ENCODE measurements around the gene SDF2L1.
"Not testable (repeated sequence)": the region's sequence is repeated elsewhere in the genome, so short reads cannot be mapped to it uniquely, and the experiment has no call there.

The SDF2L1 gene

DNA sequence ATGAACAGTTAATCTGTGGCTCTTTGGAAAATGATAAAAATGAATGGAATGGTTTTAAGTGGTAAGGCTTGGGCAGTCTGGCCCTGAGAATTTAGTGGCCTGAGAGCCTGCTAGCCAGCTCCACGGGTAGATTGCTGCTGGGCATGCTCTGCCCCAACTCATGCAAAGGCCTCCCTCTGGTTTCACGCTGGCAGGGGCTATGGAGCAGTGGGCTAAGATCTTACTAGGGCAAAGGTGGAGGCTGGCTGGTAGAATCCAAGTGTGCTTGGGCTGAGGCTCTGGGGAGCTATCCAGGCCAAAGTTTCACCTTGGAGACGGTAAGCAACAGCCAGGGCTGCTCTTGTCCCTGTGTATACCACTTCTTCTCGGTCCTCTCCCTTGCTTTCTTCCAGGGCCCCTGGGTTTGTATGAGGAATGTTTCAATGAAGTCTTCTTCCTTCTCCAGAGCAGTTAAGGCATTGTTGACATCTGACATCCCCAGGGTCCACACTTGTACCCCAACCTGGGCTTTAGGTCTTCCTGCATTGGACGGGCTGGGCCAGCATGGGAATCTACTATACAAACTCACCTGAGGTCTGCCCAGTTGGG lies 47.1 kb upstream of the SDF2L1 start:
- no peak for ATAC-seq
- TF ChIP-seq RARB (CRISPR knock-in tag; IDR thresholded peaks at IDR 0.05), result no peak

DNA sequence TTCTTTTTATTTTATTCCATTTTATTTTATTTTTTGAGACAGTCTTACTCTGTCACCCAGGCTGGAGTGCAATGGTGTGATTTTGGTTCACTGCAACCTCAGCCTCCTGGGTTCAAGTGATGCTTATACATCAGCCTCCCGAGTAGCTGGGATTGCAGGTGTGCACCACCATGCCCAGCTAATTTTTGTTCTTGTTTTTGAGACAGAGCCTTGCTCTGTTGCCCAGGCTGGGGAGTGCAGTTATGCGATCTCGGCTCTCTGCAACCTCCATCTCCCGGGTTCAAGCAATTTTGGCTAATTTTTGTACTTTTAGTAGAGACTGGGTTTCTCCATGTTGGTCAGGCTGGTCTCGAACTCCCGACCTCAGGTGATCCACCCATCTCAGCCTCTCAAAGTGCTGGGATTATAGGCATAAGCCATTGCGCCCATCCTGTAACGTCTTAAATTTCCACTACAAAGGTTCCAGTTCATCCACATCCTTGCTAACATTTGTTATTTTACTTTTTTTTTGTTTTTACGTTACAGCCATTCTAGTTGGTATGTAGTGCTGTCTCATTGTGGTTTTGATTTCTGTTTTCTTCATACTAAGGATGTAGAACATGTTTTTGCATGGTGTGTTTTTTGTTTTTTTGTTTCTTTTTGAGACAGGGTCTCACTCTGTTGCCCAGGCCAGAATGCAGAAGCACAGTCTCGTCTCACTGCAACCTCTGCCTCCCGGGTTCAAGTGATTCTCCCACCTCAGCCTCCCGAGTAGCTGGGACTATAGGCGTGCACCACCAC lies 45.6 kb upstream of the SDF2L1 start:
- not testable (repeated sequence) for ATAC-seq

DNA sequence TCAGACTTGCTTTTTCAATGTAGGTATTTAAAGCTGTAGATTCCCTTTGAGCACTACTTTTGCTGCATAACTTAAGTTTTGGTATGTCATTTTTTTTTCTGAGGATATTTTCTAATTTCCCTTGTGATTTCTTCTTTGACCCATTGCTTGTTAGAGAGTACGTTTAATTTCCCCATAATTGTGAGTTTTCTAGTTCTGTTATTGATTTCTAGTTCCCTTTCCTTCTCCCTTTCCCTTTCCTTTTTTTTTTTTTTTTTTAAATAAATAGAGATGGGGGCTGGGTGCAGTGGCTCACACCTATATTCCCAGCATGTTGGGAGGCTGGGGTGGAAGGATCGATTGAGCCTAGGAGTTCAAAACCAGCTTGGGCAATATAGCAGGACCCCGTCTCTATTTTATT lies 43.8 kb upstream of the SDF2L1 start:
- ATAC-seq, result no peak
- no peak for TF ChIP-seq ISL1 (CRISPR knock-in tag; IDR thresholded peaks at IDR 0.05)
- no peak for TF ChIP-seq ZC3H10 (CRISPR knock-in tag; IDR thresholded peaks at IDR 0.05)
- TF ChIP-seq, protein P1, sequence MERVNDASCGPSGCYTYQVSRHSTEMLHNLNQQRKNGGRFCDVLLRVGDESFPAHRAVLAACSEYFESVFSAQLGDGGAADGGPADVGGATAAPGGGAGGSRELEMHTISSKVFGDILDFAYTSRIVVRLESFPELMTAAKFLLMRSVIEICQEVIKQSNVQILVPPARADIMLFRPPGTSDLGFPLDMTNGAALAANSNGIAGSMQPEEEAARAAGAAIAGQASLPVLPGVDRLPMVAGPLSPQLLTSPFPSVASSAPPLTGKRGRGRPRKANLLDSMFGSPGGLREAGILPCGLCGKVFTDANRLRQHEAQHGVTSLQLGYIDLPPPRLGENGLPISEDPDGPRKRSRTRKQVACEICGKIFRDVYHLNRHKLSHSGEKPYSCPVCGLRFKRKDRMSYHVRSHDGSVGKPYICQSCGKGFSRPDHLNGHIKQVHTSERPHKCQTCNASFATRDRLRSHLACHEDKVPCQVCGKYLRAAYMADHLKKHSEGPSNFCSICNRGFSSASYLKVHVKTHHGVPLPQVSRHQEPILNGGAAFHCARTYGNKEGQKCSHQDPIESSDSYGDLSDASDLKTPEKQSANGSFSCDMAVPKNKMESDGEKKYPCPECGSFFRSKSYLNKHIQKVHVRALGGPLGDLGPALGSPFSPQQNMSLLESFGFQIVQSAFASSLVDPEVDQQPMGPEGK (CRISPR knock-in tag; IDR thresholded peaks at IDR 0.05; ENCODE audit: borderline replicate concordance), result no peak
- TF ChIP-seq ZFP30 (CRISPR knock-in tag; IDR thresholded peaks at IDR 0.05), result no peak
- no peak for TF ChIP-seq CSDC2 (CRISPR knock-in tag; IDR thresholded peaks at IDR 0.05)

DNA sequence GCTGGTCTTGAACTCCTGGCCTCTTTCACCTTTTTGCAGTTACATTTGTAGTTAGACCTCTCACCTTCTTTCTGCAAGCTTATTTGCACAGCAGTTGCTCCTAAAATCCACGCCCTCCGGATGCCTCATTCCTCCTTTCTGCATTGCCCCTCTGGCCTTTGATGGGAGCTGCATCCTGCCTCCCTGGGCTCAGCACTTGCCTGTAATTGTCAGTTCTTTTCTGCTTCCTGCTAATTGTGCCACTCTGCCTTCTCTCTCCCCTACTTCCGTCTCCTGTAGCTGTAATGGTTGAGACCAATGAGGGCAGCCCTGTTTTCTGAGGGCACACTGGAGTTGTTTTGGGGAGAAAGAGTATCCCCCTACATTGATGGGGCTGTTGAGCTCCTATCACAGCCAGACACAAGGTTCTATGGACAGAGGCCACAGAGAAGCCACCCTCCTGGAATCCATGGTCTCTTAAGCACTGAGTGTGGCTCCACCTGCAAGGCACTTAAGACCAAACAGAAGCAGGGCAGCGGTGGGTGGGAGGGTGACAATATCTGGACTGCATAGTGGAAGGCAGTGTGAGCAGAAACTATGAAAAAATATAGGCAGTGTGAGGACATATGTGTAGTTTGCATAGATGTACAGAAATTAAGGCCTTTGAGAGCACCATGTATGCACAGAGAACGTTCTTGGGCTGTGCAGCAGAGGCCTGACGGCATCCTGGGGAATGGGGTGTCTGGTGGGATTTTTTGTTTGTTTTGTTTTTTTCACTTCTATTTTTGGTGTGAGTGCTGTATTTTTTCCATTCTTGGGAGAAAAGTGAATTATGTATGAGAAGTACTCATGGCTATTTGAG lies 42.8 kb upstream of the SDF2L1 start:
- no peak for ATAC-seq
- TF ChIP-seq ZNF565 (CRISPR knock-in tag; conservative IDR thresholded peaks at IDR 0.05; ENCODE audit: low read depth) (no peak), ESRRG (CRISPR knock-in tag; IDR thresholded peaks at IDR 0.05) (no peak), TCF4 (CRISPR knock-in tag; IDR thresholded peaks at IDR 0.05; ENCODE audit: borderline replicate concordance) (no peak), ZFP3 (CRISPR knock-in tag; IDR thresholded peaks at IDR 0.05) (no peak), ARNTL (CRISPR knock-in tag; IDR thresholded peaks at IDR 0.05; ENCODE audit: borderline replicate concordance, low read depth) (no peak), SNAI2 (CRISPR knock-in tag; IDR thresholded peaks at IDR 0.05) (no peak), ZNF70 (CRISPR knock-in tag; IDR thresholded peaks at IDR 0.05) (no peak), RARB (CRISPR knock-in tag; IDR thresholded peaks at IDR 0.05) (no peak), BACH2 (CRISPR knock-in tag; IDR thresholded peaks at IDR 0.05; ENCODE audit: borderline replicate concordance) (no peak), PPARA (CRISPR knock-in tag; IDR thresholded peaks at IDR 0.05; ENCODE audit: borderline replicate concordance) (no peak), ZC3H10 (CRISPR knock-in tag; IDR thresholded peaks at IDR 0.05) (no peak), ZNF8 (CRISPR knock-in tag; IDR thresholded peaks at IDR 0.05) (no peak)
- TF ChIP-seq, protein P2, sequence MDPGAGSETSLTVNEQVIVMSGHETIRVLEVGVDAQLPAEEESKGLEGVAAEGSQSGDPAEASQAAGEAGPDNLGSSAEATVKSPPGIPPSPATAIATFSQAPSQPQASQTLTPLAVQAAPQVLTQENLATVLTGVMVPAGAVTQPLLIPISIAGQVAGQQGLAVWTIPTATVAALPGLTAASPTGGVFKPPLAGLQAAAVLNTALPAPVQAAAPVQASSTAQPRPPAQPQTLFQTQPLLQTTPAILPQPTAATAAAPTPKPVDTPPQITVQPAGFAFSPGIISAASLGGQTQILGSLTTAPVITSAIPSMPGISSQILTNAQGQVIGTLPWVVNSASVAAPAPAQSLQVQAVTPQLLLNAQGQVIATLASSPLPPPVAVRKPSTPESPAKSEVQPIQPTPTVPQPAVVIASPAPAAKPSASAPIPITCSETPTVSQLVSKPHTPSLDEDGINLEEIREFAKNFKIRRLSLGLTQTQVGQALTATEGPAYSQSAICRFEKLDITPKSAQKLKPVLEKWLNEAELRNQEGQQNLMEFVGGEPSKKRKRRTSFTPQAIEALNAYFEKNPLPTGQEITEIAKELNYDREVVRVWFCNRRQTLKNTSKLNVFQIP (CRISPR knock-in tag; IDR thresholded peaks at IDR 0.05; ENCODE audit: borderline replicate concordance, low read depth), result no peak
- TF ChIP-seq, protein P1 (CRISPR knock-in tag; IDR thresholded peaks at IDR 0.05; ENCODE audit: borderline replicate concordance), result no peak

DNA sequence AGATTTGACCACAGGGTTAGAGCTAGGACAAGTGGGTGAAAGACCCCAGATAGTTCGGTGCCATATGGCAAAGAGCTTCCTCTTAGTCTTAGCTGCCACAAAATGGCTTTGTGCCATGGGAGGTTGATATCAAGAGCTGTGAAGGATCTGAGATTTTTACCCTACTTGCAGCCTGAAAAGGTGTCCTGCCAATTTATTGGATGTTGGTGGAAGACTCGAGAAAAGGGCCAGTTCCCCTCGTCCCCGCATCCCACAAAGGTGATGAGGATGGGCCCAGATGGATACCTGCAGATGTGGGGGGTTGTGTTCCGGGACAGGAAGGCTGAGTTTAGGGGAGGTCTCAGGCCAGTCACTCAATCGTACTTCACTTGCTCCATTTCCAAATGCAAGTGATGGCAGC lies 39.5 kb upstream of the SDF2L1 start:
- no peak for ATAC-seq
- TF ChIP-seq CSDC2 (CRISPR knock-in tag; IDR thresholded peaks at IDR 0.05) (no peak), ZC3H10 (CRISPR knock-in tag; IDR thresholded peaks at IDR 0.05) (no peak), ARNTL (CRISPR knock-in tag; IDR thresholded peaks at IDR 0.05; ENCODE audit: borderline replicate concordance, low read depth) (no peak), ZNF565 (CRISPR knock-in tag; conservative IDR thresholded peaks at IDR 0.05; ENCODE audit: low read depth) (no peak), GLIS3 (CRISPR knock-in tag; IDR thresholded peaks at IDR 0.05) (no peak), ESRRG (CRISPR knock-in tag; IDR thresholded peaks at IDR 0.05) (no peak), ZFP30 (CRISPR knock-in tag; IDR thresholded peaks at IDR 0.05) (no peak), BACH2 (CRISPR knock-in tag; IDR thresholded peaks at IDR 0.05; ENCODE audit: borderline replicate concordance) (no peak), ZNF8 (CRISPR knock-in tag; IDR thresholded peaks at IDR 0.05) (no peak), OSR1 (CRISPR knock-in tag; IDR thresholded peaks at IDR 0.05) (no peak), RARB (CRISPR knock-in tag; IDR thresholded peaks at IDR 0.05) (no peak)
- TF ChIP-seq, protein P1 (CRISPR knock-in tag; IDR thresholded peaks at IDR 0.05; ENCODE audit: borderline replicate concordance), result no peak
- TF ChIP-seq, protein P3, sequence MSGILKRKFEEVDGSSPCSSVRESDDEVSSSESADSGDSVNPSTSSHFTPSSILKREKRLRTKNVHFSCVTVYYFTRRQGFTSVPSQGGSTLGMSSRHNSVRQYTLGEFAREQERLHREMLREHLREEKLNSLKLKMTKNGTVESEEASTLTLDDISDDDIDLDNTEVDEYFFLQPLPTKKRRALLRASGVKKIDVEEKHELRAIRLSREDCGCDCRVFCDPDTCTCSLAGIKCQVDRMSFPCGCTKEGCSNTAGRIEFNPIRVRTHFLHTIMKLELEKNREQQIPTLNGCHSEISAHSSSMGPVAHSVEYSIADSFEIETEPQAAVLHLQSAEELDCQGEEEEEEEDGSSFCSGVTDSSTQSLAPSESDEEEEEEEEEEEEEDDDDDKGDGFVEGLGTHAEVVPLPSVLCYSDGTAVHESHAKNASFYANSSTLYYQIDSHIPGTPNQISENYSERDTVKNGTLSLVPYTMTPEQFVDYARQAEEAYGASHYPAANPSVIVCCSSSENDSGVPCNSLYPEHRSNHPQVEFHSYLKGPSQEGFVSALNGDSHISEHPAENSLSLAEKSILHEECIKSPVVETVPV (CRISPR knock-in tag; IDR thresholded peaks at IDR 0.05), result no peak
